Stimulated activated CD4-positive, alpha-beta T cell treated with anti-CD3 and anti-CD28 coated beads, Interleukin-2, amount 100 ng/mL, for 4 hours (primary cell): ENCODE results near the gene FLNB.

Experiments used
- DNase-seq: peaks from one replicate; pipeline ENCODE4 v3.0.0-alpha.2; 2020; ENCODE audit warnings: low read depth

Gene FLNB

GRCh38 chr3:58164199-58164879, 156.1 kb downstream of the FLNB start:
- no peak for DNase-seq

GRCh38 chr3:58164906-58165821, 156.9 kb downstream of the FLNB start:
- no peak for DNase-seq

GRCh38 chr3:58167431-58168351, 159.5 kb downstream of the FLNB start:
- no peak for DNase-seq

GRCh38 chr3:58168498-58168897, 160.3 kb downstream of the FLNB start:
- no peak for DNase-seq

GRCh38 chr3:58169371-58169770, 161.1 kb downstream of the FLNB start:
- DNase-seq: no peak

GRCh38 chr3:58170376-58170775, 162.2 kb downstream of the FLNB start:
- no peak for DNase-seq

GRCh38 chr3:58171126-58171525, 162.9 kb downstream of the FLNB start:
- no peak for DNase-seq

GRCh38 chr3:58173029-58173668, 164.9 kb downstream of the FLNB start:
- DNase-seq: no peak

- DNase-seq: peak; percentile 9
These were observed 165.6 kb downstream of the FLNB start for GRCh38 chr3:58173669-58174398.

- no peak for DNase-seq
These were observed 166.9 kb downstream of the FLNB start for GRCh38 chr3:58175187-58175436.

GRCh38 chr3:58175437-58176184, 167.4 kb downstream of the FLNB start:
- no peak for DNase-seq

- no peak for DNase-seq
These were observed 167.9 kb downstream of the FLNB start for GRCh38 chr3:58176185-58176530.

- DNase-seq: no peak
These were observed 168.7 kb downstream of the FLNB start for GRCh38 chr3:58176827-58177489.

GRCh38 chr3:58177747-58178527, 169.7 kb downstream of the FLNB start:
- DNase-seq: peak; percentile 85

- no peak for DNase-seq
These were observed 170.5 kb downstream of the FLNB start for GRCh38 chr3:58178528-58179234.

GRCh38 chr3:58179235-58180098, 171.2 kb downstream of the FLNB start:
- DNase-seq: no peak

- DNase-seq: no peak
These were observed 172.1 kb downstream of the FLNB start for GRCh38 chr3:58180099-58180880.
